ENCODE measurements around the gene TYMP.
A peak's percentile ranks its signal among the peaks of the same experiment; 100 is the strongest.
"Not testable (repeated sequence)": the region's sequence is repeated elsewhere in the genome, so short reads cannot be mapped to it uniquely, and the experiment has no call there.

The TYMP gene

DNA sequence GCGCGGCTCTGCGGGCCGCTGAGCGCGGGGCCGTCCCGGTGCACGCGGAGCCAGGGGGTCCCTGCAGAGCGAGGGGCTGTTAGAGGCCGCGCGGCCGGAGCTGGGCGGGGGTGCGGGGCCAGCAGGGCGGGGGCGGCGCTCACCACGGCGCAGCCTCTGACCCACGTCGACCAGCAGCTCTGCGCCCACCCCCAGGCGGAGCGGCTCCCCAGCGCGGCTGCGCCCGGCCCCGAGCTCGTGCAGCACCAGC is 4.0 kb downstream of the TYMP start:
- Mint-ChIP-seq H3K36me3 (peaks cover 72% of the 10 kb centered on the region), H3K27ac (peak overlapping the region; percentile 95), H3K9me3 (no peaks in the 10 kb centered on the region), H3K4me3 (peak overlapping the region; percentile 93), H3K4me1 (peaks cover 47% of the 10 kb centered on the region)
- ATAC-seq (no peak), DNase-seq (ENCODE audit: low spot score in 2 of 2) (no peak)

DNA sequence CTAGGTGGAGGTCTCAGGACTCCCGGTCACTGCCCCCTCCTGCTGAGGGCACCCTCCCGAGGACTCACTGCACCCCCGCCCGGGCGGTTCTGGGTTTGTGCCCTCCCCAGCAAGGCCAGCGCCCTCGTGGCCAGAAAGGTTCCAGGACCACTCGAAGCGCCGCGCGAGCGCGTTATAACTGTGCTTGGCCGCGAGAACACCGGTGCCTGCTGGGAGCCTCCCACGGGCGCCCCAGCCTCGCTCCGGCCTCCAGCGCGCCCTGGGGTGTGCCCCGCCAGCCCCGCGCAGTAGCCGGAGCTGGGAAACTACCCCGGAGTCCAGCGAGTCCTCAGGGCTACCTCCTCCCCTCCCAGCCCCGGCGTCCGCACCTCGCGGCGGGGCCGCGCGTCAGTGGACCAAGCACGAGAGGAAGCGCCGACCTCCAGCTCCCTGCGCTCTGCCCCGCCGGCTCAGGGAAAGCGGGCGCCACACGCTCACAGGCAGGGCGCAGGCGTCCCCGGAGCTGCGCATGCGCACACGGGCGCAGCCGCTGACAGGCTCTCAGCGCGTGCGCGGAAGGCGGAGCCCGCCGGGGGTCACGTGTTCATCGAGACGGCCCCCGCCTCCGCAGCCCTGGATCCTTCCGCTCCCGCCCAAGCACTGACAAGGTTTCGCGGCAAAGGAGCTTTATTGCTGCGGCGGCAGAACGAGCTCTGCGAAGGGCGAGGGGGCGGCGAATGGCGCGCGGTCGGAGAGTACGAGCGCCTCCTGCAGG is 4.5 kb downstream of the TYMP start, which contains the start of gene SCO2:
Gene SCO2, minus strand, starts transcription at position 495 of the 754 bp plus-strand sequence. CDS start 1,187 bp downstream, outside the sequence.
- peak within 1 kb of the TSS; percentile 93 for H3K4me3 Mint-ChIP-seq
- H3K27ac Mint-ChIP-seq = peak within 1 kb of the TSS; percentile 95
- peaks cover 47% of the 10 kb centered on the region for H3K4me1 Mint-ChIP-seq
- H3K36me3 Mint-ChIP-seq = peaks cover 72% of the 10 kb centered on the region
- no peaks in the 10 kb centered on the region for H3K9me3 Mint-ChIP-seq
- peak; percentile 99 for DNase-seq (ENCODE audit: low spot score in 2 of 2)
- ATAC-seq = peak; percentile 69

DNA sequence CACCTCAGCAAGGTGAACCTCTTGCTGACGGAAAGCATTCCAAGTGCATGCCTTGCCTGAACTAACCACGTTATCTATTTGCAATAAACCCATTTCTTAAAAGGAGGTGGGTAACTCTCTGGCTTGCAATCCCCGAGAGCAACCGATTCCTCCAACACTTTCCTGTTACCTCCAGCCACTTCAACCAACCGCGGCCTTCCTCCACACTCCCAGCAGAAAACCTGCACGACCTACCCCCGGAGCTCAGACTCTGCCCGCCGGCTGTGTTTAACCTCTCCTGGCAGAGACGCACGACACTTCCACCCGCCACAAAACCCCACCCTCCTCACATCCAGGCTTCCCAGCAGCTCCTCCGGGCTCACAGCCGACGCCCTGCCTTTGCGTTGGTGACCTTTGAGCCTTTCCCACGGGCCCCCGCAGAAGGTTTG is 5.1 kb downstream of the TYMP start:
- Mint-ChIP-seq H3K36me3 (peaks cover 77% of the 10 kb centered on the region), H3K27ac (peak overlapping the region; percentile 95), H3K9me3 (no peaks in the 10 kb centered on the region)

DNA sequence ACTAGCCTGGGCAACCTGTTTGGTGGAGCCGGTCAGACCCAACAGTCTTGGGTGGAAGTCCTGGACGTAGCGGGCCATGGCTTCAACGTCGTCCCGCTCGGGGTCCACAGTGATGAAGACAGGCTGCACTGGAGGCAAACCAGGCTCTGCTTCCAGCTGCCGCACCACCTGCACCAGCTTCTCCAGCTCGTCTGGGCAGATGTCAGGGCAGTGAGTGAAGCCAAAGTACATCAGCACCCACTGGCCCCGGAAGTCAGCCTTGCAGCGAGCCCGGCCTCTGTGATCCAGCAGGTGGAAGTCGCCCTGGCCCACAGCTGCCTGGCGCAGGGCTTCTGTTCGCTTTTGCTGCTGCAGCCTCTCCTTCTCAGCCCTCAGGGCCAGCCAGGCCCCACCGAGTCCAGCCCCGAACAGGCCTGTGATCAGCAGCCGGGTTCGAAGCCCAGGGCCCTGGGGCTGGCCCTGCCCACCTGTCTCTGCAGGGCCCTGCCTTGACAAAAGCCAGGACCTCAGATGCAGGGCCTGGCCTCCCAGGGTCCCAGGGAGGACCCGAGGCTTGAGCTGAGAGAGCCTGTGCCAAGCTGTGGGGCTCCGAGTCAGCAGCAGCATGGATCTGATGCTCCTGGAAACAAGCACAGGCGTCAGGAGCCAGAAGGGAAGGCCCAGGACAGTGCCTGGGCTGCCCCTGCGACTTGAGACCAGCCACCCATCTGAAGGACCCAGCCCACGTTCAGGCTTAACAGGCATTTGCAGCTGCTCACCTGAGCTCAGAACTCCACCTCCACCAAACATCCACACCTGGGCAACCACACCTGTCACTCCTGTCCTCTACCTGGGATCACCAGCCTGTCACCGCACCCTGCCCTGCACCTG is 5.8 kb downstream of the TYMP start:
- Mint-ChIP-seq H3K36me3 (peaks cover 83% of the 10 kb centered on the region), H3K4me3 (peak overlapping the region; percentile 93), H3K9me3 (no peaks in the 10 kb centered on the region), H3K4me1 (peaks cover 47% of the 10 kb centered on the region), H3K27ac (peak overlapping the region; percentile 95)
- DNase-seq (ENCODE audit: low spot score in 2 of 2) (peak; percentile 3 to 59), ATAC-seq (no peak)

More for the DNA sequence above, 5.1 kb downstream of the TYMP start:
- H3K4me3 Mint-ChIP-seq = peak overlapping the region; percentile 93
- no peak for DNase-seq (ENCODE audit: low spot score in 2 of 2)
- H3K4me1 Mint-ChIP-seq = peaks cover 47% of the 10 kb centered on the region
- ATAC-seq = no peak

DNA sequence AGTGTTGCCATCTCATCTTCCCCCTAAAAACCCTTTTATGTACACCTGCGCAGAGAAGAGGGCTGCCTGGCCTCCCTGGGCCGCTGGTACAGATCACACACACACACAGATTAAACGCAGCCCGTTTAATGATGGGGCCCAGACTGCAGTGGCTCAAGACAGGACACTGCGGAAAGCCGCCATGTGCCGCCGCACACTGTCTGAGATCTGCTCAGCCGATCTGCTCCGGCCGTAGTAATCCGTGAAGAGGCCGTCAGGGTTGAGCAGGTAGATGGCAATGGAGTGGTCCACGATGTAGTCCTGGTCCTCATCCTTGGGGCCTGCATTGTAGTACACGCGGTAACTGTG is 6.4 kb downstream of the TYMP start:
- H3K9me3 Mint-ChIP-seq = no peaks in the 10 kb centered on the region

DNA sequence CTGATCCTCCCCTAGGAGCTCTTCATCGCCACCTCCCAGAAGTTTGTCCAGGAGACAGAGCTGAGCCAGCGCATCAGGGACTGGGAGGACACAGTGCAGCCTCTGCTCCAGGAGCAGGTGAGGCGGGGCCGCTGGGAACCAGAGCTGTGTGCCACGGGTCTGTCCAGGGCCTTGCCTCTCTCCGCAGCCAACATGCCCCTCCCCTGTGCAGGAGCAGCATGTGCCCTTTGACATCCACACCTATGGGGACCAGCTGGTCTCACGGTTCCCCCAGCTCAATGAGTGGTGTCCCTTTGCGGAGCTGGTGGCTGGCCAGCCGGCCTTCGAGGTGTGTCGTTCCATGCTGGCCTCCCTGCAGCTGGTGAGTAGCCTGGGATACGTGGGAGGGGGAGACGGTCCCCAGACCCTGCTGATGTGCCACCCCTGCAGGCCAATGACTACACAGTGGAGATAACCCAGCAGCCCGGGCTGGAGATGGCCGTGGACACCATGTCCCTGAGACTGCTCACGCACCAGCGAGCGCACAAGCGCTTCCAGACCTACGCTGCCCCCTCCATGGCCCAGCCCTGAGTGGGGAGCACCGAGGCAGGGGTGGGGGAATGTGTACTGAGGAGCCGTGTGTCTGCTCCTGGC is 6.9 kb downstream of the TYMP start:
- Mint-ChIP-seq H3K4me1 (peaks cover 35% of the 10 kb centered on the region), H3K4me3 (no peak overlapping the region), H3K9me3 (no peaks in the 10 kb centered on the region), H3K27ac (no peak overlapping the region), H3K36me3 (peaks cover 89% of the 10 kb centered on the region)
- DNase-seq (ENCODE audit: low spot score in 2 of 2) (peak in 1 of 2 donors; percentile 51), ATAC-seq (no peak)

More for the DNA sequence above, 6.4 kb downstream of the TYMP start:
- H3K27ac Mint-ChIP-seq = no peak overlapping the region
- peaks cover 87% of the 10 kb centered on the region for H3K36me3 Mint-ChIP-seq
- DNase-seq (ENCODE audit: low spot score in 2 of 2) = peak in 1 of 2 donors; percentile 51
- H3K4me3 Mint-ChIP-seq = peak overlapping the region; percentile 93
- H3K4me1 Mint-ChIP-seq = peaks cover 41% of the 10 kb centered on the region
- ATAC-seq = no peak

DNA sequence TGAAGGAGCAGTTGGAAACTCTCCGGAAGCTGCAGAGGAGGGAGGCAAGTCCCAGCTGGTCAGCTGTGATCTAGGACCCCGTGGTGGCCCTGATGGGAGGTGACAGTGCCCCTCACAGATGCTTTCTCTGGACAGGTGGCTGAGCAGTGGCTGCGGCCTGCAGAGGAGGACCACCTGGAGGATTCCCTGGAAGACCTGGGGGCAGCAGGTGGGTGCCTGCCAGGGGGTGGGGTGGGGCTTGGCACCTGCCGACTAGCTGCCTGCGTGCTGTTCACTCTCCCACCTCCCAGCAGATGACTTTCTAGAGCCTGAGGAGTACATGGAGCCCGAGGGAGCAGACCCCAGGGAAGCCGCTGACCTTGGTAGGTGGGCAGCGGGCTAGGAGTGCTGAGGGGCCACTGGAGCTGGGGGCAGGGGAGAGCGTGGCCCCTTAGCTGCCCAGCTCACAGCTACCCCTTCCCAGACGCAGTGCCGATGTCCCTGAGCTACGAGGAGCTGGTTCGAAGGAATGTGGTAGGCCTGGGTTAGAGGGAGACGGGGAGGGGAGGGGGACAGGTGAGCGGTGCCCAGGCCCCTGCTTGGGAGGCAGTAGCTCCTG is 7.5 kb downstream of the TYMP start:
- Mint-ChIP-seq H3K4me1 (peaks cover 29% of the 10 kb centered on the region), H3K4me3 (no peak overlapping the region), H3K9me3 (no peaks in the 10 kb centered on the region), H3K27ac (no peak overlapping the region), H3K36me3 (peaks cover 91% of the 10 kb centered on the region)
- no peak for ATAC-seq
- DNase-seq (ENCODE audit: low spot score in 2 of 2) = no peak

DNA sequence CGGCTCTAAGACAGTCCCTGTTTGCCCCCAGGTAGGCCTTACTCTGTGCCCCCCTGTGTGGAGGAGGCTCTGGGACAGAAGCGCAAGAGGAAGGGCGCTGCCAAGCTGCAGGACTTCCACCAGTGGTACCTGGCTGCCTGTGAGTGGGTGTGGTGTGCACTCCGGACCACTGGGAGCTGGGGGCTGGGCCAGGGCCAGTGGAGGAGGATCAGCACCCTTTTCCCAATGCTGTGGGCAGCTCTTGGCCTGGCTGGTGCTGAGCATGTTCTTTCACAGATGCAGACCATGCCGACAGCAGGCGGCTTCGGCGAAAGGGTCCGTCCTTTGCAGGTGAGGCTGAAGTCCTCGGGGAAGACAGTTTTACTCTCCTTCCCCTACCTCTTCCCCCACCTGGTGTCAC is 8.1 kb downstream of the TYMP start:
- DNase-seq (ENCODE audit: low spot score in 2 of 2) (no peak), ATAC-seq (no peak)
- Mint-ChIP-seq H3K9me3 (no peaks in the 10 kb centered on the region), H3K36me3 (peaks cover 91% of the 10 kb centered on the region), H3K4me3 (no peak overlapping the region), H3K4me1 (peaks cover 23% of the 10 kb centered on the region), H3K27ac (no peak overlapping the region)

DNA sequence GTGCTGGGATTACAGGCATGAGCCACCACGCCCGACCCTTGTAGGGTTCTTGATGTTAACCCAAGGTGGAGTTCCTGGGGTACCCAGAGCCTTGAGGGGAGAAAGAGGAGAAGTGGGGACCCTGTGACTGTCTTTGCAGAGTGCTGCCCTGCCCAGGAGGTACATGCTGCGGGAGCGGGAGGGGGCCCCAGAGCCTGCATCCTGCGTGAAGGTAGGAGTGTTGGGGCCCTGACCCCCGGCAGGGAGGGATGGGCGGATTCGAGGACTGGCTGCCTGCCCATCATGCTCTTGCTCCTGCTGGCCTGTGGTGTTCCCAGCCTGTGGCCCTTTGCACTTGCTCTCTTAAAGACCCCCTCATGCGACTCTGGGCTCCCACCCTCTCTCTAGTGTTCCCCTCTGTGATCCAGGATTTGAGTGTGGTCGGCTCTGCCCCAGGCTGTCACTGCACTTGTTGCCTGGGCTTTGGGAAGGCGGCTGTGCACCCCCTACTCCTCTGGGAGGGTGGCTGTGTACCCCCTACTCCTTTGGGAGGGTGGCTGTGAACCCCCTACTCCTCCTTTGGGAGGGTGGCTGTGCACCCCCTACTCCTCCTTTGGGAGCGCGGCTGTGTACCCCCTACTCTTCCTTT is 8.9 kb downstream of the TYMP start:
- peaks cover 24% of the 10 kb centered on the region for H3K4me1 Mint-ChIP-seq
- no peak overlapping the region for H3K4me3 Mint-ChIP-seq
- ATAC-seq = no peak
- no peaks in the 10 kb centered on the region for H3K9me3 Mint-ChIP-seq
- no peak overlapping the region for H3K27ac Mint-ChIP-seq
- peaks cover 92% of the 10 kb centered on the region for H3K36me3 Mint-ChIP-seq
- peak in 1 of 2 donors; percentile 52 for DNase-seq (ENCODE audit: low spot score in 2 of 2)

DNA sequence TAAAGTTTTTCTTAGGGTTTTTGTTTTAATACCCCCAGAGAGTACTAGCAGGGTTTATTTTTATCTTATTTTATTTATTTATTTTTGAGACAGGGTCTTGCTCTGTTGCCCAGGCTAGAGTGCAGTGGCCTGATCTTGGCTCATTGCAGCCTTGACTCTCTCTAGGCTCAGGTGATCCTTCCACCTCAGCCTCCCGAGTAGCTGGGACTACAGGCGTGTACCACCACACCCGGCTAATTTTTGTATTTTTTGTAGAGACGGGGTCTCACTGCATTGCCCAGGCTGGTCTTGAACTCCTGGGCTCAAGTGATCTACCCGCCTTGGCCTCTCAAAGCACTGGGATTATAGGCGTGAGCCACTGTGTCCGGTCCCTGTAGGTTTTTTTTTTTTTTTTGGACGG is 9.6 kb downstream of the TYMP start:
- H3K27ac Mint-ChIP-seq = not testable (repeated sequence)
- H3K36me3 Mint-ChIP-seq = peaks cover 93% of the 10 kb centered on the region

DNA sequence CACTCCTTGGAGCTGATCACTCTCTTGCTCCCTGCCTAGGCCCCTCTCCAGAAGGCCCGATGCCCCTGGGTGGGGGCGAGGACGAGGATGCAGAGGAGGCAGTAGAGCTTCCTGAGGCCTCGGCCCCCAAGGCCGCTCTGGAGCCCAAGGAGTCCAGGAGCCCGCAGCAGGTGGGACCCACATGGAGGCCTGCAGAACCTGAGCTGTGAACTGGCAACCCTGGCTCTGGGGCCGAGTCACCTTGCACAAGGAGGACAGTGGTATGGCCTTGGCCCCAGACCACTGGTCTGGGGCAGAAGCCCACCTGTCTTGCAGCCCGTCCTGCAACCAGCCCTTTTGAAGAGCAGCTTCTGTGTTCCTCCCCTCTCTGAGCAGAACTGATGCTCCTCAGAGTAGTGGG is 10.7 kb downstream of the TYMP start:
- H3K4me3 Mint-ChIP-seq = no peak overlapping the region
- ATAC-seq = no peak
- peaks cover 93% of the 10 kb centered on the region for H3K36me3 Mint-ChIP-seq
- peaks cover 28% of the 10 kb centered on the region for H3K4me1 Mint-ChIP-seq
- DNase-seq (ENCODE audit: low spot score in 2 of 2) = no peak
- no peaks in the 10 kb centered on the region for H3K9me3 Mint-ChIP-seq
- H3K27ac Mint-ChIP-seq = no peak overlapping the region

More for the DNA sequence above, 9.6 kb downstream of the TYMP start:
- not testable (repeated sequence) for H3K4me3 Mint-ChIP-seq; H3K9me3 Mint-ChIP-seq; DNase-seq (ENCODE audit: low spot score in 2 of 2); ATAC-seq
- peaks cover 30% of the 10 kb centered on the region for H3K4me1 Mint-ChIP-seq

DNA sequence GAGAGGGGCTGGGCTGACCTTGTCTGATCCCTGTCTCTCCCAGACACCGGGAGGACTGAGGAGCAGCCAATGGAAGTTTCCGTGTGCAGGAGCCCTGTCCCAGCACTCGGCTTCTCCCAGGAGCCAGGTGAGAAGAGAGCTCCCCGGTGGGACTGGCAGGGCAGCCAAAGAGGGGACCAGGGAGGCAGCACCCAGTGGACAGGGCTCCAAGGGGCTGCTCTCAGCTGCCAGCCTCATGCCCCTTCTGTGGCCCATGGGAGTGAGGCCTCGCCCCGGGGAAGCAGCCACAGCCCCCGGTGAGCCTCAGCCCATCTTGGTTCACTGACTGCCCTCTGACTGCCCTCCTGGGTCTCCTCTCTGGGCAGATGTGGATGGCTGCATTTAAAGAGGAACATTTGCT is 11.2 kb downstream of the TYMP start:
- Mint-ChIP-seq H3K9me3 (no peaks in the 10 kb centered on the region), H3K36me3 (peaks cover 90% of the 10 kb centered on the region), H3K27ac (no peak overlapping the region), H3K4me1 (peaks cover 31% of the 10 kb centered on the region), H3K4me3 (no peak overlapping the region)
- DNase-seq (ENCODE audit: low spot score in 2 of 2) = no peak
- ATAC-seq = no peak

DNA sequence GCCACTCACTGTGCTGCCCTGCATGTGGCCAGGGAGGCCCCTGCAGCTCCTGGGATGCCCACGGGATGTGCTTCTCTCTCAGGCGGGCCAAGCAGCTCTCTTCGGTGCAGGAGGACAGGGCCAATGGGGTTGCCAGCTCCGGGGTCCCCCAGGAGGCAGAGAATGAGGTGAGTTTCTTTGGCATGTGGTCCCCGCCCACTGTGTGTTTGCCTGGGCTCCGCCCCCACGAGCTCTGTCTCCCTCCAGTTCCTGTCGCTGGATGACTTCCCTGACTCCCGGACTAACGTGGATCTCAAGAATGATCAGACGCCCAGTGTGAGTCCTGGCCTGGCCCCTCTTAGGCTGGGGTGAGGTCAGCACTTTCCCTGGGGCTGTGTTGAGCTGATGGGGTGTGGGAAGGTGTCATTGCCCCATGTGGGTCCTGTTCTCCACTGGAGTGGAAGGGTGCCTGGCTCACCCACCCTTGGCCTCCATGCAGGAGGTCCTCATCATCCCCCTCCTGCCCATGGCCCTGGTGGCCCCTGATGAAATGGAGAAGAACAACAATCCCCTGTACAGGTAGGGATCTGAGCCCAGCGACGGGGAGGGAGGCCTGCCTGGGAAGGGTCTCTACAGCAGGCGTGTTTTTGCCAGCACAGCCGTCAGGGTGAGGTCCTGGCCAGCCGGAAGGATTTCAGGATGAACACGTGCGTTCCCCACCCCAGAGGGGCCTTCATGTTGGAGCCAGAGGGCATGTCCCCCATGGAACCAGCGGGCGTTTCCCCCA is 12.1 kb downstream of the TYMP start:
- H3K36me3 Mint-ChIP-seq = peaks cover 84% of the 10 kb centered on the region
- no peak overlapping the region for H3K4me3 Mint-ChIP-seq
- H3K4me1 Mint-ChIP-seq = peaks cover 24% of the 10 kb centered on the region
- no peaks in the 10 kb centered on the region for H3K9me3 Mint-ChIP-seq
- no peak for ATAC-seq
- H3K27ac Mint-ChIP-seq = no peak overlapping the region
- DNase-seq (ENCODE audit: low spot score in 2 of 2) = no peak

DNA sequence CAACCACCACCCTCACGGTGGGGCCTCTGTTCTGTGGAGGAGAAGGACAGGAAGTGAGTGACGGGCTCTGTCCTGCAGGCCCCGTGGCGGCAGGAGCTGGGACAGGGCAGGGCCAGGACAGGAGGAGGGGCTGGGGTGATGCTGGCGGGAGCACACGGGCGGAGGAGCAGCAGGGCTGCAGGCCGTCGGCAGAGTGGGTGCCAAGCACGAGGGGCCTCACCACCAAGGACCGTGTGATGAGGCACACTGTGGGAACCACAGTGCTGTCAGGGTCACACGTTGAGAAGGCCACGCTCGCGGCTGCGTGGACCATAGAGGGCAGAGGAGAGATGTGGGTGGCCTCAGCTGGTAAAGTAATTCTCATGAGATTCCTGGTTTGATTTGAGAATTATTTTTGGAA is 12.9 kb downstream of the TYMP start:
- Mint-ChIP-seq H3K4me1 (peaks cover 30% of the 10 kb centered on the region), H3K4me3 (no peak overlapping the region), H3K9me3 (no peaks in the 10 kb centered on the region), H3K27ac (no peak overlapping the region), H3K36me3 (peaks cover 86% of the 10 kb centered on the region)
- ATAC-seq = no peak
- DNase-seq (ENCODE audit: low spot score in 2 of 2) = no peak

All from stimulated activated effector memory CD8-positive, alpha-beta T cell treated with anti-CD3 and anti-CD28 coated beads, Interleukin-12 subunit alpha, Interleukin-12 subunit beta, amount 100 ng/mL, for 72 hours (primary cell).